Stomach smooth muscle (tissue), 2 donors: ENCODE measurements around the gene CCNY.
"Not testable (repeated sequence)": the region's sequence is repeated elsewhere in the genome, so short reads cannot be mapped to it uniquely, and the experiment has no call there.

ENCODE experiments used
- H3K27ac ChIP-seq: one replicate; pipeline ENCODE4 v1.7.0; 2013; ENCODE audit warnings: mild to moderate bottlenecking, low read length, inconsistent platforms
- H3K27me3 ChIP-seq, 2 donors: one replicate each; pipeline ENCODE4 v1.7.0; 2013; ENCODE audit warnings: low read length in 2 of 2; ENCODE audit not compliant: insufficient read depth in 2 of 2, control insufficient read depth in 1 of 2
- H3K36me3 ChIP-seq, 2 donors: one replicate each; pipeline ENCODE4 v1.7.0; 2013; ENCODE audit warnings: low read length in 2 of 2; ENCODE audit not compliant: control insufficient read depth in 2 of 2, insufficient read depth in 2 of 2
- H3K4me1 ChIP-seq: one replicate; pipeline ENCODE4 v1.7.0; 2013; ENCODE audit warnings: low read length; ENCODE audit not compliant: control insufficient read depth, insufficient read depth
- H3K4me3 ChIP-seq, 2 donors: one replicate each; pipeline ENCODE4 v1.7.0; 2013; ENCODE audit warnings: low read length in 2 of 2
- H3K9ac ChIP-seq, 2 donors: one replicate each; pipeline ENCODE4 v1.7.0; 2013; ENCODE audit warnings: low read length in 2 of 2, mild to moderate bottlenecking in 1 of 2
- H3K9me3 ChIP-seq, 2 donors: one replicate each; pipeline ENCODE4 v1.7.0; 2013; ENCODE audit warnings: low read length in 2 of 2; ENCODE audit not compliant: control insufficient read depth in 2 of 2
- donor health status: healthy.
- donor health status: Pancreatic carcinoma.

Gene CCNY

DNA sequence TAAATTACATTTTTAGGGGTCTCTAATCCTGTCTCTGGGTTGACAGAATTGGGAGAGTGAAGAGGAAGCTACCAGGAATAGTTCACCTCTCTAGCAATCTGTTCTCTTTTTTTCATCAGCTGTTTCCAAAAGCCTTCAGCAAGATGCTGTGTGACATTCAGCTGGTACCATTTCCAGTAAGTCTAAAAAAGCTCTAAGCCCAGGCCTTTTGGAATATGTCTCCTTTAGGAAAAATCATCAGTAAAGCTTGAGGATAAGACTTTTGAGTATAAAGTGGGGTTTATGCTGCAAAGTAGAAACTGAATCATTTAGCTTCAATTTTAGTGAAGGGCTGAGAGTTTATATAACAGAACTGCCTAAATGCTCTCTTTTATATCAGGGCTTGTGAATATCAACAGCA lies 81.5 kb downstream of the CCNY start:
- Histone ChIP-seq H3K36me3 (no peaks in the 10 kb centered on the region), H3K9me3 (no peaks in the 10 kb centered on the region), H3K27me3 (no peaks in the 10 kb centered on the region), H3K27ac (peak overlapping the region; percentile 4), H3K4me3 (no peak overlapping the region), H3K9ac (no peak overlapping the region), H3K4me1 (peaks cover 39% of the 10 kb centered on the region)

DNA sequence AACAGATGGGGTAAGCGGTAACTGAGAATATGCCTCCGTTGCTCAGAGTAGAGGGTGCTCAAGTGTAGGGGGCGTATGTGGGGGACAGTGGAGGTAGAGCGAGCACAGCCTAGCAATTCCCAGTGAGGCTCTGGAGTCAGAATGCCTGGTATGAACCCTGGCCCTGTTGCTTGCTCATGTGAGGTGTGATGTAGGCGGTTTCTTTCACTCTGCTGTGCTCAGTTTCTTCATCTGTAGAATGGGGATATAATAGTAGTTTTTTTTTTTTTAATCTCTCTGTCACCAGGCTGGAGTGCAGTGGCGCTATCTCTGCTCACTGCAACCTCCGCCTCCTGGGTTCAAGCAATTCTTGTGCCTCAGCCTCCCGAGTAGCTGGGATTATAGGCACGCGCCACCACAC lies 82.3 kb downstream of the CCNY start:
- H3K9me3 ChIP-seq, H3K27me3 ChIP-seq, H3K36me3 ChIP-seq, H3K9ac ChIP-seq, H3K4me3 ChIP-seq: not testable (repeated sequence)
- Histone ChIP-seq H3K27ac (peak overlapping the region; percentile 4), H3K4me1 (peaks cover 39% of the 10 kb centered on the region)

DNA sequence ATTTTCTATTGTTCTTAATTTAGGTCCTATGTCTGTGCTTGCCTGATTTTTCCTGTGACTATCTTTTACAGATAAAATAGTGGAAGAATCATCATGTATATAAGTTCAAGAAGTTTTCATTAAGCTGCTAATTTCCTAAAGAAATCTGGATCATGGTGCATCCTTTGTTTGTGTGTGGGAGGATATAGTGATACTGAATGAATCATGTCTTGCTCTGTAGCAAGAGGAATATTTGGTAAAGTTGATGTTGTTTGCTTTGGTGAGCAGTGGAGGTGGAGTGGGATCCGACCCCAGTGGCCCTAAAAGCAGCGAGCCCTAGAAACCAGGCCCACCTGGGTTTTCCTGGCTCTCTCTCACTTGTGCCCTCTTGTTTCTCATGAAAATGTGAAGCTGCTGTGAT lies 83.7 kb downstream of the CCNY start:
- no peaks in the 10 kb centered on the region for H3K36me3 ChIP-seq
- no peaks in the 10 kb centered on the region for H3K27me3 ChIP-seq
- H3K27ac ChIP-seq, result no peak overlapping the region
- no peaks in the 10 kb centered on the region for H3K9me3 ChIP-seq
- peaks cover 43% of the 10 kb centered on the region for H3K4me1 ChIP-seq
- no peak overlapping the region for H3K4me3 ChIP-seq
- no peak overlapping the region for H3K9ac ChIP-seq

DNA sequence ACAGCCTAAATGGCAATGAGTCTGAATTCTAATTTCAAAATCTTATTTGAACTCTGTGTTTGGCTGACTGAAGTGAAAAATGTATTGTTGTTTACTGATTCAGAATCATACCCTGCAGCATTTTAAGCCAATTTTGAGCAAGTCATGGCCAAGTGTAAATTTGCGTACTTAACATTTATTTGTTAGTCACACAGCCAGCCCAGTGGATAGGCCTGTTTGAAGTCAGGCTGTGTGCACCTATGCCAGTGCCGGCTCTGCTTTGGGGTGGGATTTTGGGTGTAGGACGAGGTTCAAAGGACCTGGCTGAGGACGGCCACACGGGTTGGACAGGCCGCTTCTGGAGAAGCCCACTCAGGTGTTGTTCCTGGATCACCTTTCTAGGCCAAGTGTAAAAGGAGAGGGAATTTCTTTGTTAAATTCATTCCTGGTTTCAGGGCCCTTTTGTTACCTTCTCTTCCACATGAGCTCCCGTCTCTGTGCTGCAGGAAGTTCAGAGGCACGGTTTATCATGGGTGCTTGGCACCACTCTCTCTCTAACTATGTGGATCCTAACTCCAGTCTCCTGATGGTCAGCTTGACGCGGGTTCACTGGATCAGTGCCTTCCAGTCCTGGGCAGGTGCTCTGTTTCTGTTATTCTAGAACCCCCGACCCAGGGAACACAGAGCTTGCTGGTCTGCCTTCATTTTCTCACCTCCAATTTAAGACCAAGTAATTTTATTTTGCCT lies 84.7 kb downstream of the CCNY start:
- peak overlapping the region; percentile 31 to 48 for H3K9ac ChIP-seq
- H3K4me1 ChIP-seq, result peaks cover 42% of the 10 kb centered on the region

DNA sequence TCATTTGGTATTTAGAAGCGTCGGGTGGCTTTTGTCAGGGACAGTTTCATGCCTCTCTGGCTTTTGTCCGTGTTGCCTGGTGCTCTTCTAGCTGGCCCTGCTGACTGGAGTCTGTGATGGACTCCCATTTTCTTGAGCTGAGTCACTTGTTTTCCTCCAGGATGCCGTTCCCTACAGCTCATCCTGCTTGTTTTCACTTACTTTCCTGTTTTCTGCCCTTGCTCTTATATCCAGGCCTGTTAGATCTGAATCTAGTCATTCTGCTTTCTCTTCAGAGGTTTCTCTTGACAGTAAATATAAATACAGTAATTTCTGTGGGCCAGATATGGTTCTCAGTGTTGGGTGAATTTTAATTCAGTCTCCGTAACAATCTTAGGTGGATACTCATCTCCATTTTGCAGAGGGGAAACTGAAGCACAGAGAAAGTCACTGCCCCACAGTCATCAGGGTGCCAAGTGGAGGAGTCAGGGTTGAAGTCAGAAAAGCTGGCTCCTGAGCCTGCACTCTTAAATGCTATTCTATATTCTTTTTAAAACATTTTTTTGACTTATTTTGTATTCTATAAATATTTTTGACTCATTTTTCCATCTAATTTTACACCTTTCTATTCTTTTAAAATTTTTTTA lies 85.4 kb downstream of the CCNY start:
- Histone ChIP-seq H3K27me3 (no peaks in the 10 kb centered on the region), H3K9ac (peak overlapping the region; percentile 31 to 48), H3K4me1 (peaks cover 44% of the 10 kb centered on the region), H3K4me3 (peak overlapping the region; percentile 22 to 59), H3K9me3 (no peaks in the 10 kb centered on the region), H3K36me3 (no peaks in the 10 kb centered on the region), H3K27ac (peak overlapping the region; percentile 85)

More for the DNA sequence above, 84.7 kb downstream of the CCNY start:
- Histone ChIP-seq H3K36me3 (no peaks in the 10 kb centered on the region), H3K27ac (peak overlapping the region; percentile 85), H3K9me3 (no peaks in the 10 kb centered on the region), H3K4me3 (peak overlapping the region; percentile 12 to 59), H3K27me3 (no peaks in the 10 kb centered on the region)

GRCh38 chr10:35422228-35422627 lies 85.9 kb downstream of the CCNY start:
- Histone ChIP-seq H3K9me3 (no peaks in the 10 kb centered on the region), H3K27ac (peak overlapping the region; percentile 37), H3K9ac (no peak overlapping the region), H3K36me3 (no peaks in the 10 kb centered on the region), H3K27me3 (no peaks in the 10 kb centered on the region), H3K4me1 (peaks cover 40% of the 10 kb centered on the region), H3K4me3 (no peak overlapping the region)

DNA sequence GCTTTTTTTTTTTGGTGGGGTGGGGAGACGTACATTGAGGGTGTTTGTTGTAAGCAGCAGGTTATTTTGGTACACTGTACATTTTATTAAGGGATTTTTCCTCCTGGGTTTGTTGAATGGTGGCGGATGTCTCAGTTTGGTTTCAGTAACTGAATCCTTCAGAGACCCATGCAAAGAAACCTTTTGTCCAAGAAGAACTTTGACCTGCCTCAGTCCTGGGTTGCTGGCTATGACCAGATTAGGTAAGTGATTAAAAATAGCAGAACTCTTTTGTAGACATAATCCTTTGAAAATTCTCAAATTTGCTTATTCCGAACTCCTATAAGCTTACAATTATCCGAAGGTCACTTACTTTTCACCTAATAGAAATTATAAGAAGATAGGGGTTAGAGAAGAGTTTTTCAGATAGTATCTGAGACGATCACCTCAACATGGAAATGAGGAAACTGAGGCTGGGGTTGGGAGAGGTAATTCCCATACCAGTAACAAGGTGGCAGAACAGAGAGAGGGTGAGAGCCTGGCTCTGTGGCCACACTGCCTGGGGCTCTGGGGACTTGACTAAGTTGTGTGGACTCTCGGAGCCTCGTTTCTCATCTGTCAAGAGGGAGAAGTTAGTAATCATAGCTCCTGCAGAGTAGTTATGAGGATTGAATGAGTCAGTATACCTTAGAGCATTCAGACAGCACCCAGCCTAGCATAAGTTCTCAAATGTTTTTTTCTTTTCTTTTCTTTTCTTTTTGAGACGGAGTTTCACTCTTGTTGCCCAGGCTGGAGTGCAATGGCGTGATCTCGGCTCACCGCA lies 87.4 kb downstream of the CCNY start:
- Histone ChIP-seq H3K4me1 (peaks cover 35% of the 10 kb centered on the region), H3K9me3 (no peaks in the 10 kb centered on the region), H3K27me3 (no peaks in the 10 kb centered on the region), H3K27ac (peak overlapping the region; percentile 31), H3K4me3 (no peak overlapping the region), H3K36me3 (no peaks in the 10 kb centered on the region), H3K9ac (no peak overlapping the region)

DNA sequence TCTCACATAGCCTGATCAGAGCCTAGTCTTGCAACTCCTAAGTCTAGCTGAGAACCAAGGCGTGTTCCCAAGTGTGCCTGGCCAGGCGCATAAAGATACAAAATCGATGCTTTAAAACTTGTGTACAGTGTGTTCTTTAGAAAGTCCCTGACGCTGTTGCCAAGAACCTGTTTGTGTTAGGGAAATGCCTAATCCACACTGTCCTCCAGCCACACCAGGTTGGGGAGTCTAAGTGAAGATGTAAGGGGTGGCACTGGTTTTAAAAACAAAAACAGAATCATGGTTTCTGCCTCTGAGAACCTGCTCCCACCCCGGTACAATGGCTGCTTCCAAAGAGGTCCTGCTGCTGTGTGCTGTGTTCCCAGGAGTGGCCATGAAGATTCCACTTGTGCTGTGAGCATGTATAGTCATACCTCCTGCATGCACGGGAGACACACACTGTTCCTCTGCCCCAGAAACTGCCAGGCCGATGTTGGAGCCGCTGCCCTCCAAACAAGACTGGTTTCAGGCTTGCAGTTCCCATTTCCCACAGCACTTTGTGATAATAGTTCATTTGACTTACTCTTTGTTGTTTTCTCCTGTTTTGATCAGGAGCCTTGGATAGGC lies 88.5 kb downstream of the CCNY start:
- no peak overlapping the region for H3K4me3 ChIP-seq
- peak overlapping the region; percentile 58 for H3K27ac ChIP-seq
- H3K36me3 ChIP-seq, result no peaks in the 10 kb centered on the region
- H3K9ac ChIP-seq, result no peak overlapping the region
- peaks cover 35% of the 10 kb centered on the region for H3K4me1 ChIP-seq
- H3K9me3 ChIP-seq, result no peaks in the 10 kb centered on the region
- H3K27me3 ChIP-seq, result no peaks in the 10 kb centered on the region

DNA sequence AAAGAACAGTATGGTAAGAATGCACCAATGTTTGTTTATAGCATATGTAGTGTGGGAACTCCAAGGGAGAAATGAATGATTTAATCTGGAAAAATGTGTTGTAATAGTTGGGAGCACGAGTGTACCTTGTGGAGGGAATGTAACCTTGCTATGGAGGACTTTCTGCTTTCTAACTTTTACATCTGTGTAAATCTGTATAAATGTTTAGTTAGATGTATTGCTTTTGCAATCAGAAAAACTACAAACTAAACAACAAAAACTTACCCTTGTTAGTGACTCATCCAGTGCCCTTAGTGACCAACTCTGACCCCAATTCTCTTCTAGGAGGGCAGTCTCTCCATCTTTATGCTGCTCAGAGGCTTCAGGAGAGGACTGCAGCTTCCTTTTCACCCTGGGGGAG lies 89.3 kb downstream of the CCNY start:
- H3K27me3 ChIP-seq, result no peaks in the 10 kb centered on the region
- H3K9me3 ChIP-seq, result no peaks in the 10 kb centered on the region
- no peak overlapping the region for H3K9ac ChIP-seq
- H3K36me3 ChIP-seq, result no peaks in the 10 kb centered on the region
- no peak overlapping the region for H3K27ac ChIP-seq
- H3K4me3 ChIP-seq, result no peak overlapping the region
- H3K4me1 ChIP-seq, result peaks cover 29% of the 10 kb centered on the region

- no peak overlapping the region for H3K9ac ChIP-seq
- no peaks in the 10 kb centered on the region for H3K9me3 ChIP-seq
- no peak overlapping the region for H3K4me3 ChIP-seq
- H3K27me3 ChIP-seq, result no peaks in the 10 kb centered on the region
- H3K4me1 ChIP-seq, result peaks cover 20% of the 10 kb centered on the region
- H3K27ac ChIP-seq, result no peak overlapping the region
- H3K36me3 ChIP-seq, result no peaks in the 10 kb centered on the region
Observed at GRCh38 chr10:35426657-35427056, 90.3 kb downstream of the CCNY start.
